Eye (tissue), 1 donor: Measurements from ENCODE around the gene BORCS5.

Experiments used
- DNase-seq: peaks from one replicate; pipeline ENCODE4 v3.0.0-alpha.2; 2015

The BORCS5 gene

DNA sequence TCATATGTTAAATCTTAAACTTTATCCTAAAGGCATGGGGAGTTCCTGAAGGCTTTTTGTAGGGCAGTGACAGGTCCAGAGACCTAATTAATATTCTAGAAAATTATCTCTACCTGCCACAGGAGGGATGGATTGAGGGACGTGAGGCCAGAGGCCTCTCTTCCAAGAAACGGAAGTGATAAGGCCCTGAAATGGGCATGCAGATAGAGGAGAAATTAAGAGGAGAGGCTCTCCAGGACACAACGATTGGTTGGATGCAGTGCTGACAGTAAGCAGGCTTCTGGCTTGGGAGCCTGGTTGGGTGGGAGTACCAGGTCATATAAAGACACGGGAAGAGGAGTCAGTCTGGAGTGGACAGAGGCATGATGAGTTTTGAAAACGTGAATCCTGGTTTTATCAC lies 3.1 kb upstream of the BORCS5 start:
- no peak for DNase-seq

DNA sequence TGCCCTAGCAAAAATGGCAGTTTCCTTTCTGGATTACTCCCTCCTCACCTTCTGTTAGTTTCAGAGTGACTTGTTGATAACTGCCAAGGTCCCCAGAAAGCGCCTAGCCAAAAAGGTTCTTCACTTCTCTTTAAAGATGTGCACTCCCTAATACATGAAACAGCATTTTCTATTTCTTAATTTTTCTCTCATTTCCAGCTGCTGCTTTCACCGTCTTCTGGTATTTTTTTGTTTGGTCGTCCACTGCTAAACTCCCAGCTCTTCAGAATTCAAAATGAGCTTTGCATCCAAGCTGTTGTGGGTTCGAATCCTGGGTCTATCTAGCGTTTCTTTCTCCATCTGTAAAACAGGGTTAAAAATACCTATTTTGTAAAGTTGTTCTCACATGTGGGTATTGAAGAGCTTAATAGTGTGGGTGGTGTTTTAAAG lies 397 bp upstream of the BORCS5 start:
- DNase-seq, result no peak

- DNase-seq, result no peak
Observed at GRCh38 chr12:12357719-12358461, 1.0 kb downstream of the BORCS5 start.

GRCh38 chr12:12358528-12358927 lies 1.6 kb downstream of the BORCS5 start:
- DNase-seq, result no peak

- DNase-seq, result no peak
Observed at GRCh38 chr12:12364787-12365445, 8.0 kb downstream of the BORCS5 start.

DNA sequence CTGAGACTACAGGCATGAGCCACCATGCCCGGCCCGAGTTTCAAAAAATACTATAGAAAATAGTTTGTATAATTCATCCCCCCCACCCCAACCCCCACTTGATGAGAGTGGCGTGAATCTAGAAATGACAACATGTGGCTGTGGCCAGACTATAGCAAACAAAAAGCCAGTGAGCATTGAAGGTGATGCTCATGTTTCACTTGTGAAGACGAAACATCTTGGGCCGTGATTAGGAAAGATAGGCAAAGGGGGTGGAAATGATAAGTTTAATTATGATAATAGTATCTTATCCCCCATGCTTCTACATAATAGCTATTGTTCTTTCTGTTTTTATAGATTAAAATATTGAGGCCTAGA lies 8.5 kb downstream of the BORCS5 start:
- no peak for DNase-seq

DNA sequence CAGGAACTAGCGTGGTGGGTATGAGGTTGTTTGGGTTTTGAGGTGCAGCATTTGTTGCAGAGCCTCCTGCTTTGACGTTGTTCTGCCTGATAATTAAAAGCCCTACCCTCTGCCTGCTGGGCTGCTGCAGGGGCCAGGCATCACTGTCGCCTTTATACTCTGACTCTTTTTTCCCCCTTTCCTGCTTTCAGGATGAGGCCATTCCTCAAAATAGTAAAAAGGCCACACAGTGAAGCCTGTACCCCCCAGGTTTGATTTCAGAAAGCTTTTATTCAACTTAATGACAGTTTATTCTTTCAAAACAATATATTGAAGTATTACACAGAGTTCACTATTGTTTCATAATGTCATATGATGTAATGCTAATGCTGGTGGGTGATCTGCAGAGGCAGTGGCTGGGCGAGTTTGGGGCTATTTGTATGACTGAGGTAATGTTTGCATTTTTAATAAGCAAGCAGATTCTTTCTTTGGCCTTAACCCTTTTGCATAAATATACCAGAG lies 9.1 kb downstream of the BORCS5 start:
- peak; percentile 12 for DNase-seq

DNA sequence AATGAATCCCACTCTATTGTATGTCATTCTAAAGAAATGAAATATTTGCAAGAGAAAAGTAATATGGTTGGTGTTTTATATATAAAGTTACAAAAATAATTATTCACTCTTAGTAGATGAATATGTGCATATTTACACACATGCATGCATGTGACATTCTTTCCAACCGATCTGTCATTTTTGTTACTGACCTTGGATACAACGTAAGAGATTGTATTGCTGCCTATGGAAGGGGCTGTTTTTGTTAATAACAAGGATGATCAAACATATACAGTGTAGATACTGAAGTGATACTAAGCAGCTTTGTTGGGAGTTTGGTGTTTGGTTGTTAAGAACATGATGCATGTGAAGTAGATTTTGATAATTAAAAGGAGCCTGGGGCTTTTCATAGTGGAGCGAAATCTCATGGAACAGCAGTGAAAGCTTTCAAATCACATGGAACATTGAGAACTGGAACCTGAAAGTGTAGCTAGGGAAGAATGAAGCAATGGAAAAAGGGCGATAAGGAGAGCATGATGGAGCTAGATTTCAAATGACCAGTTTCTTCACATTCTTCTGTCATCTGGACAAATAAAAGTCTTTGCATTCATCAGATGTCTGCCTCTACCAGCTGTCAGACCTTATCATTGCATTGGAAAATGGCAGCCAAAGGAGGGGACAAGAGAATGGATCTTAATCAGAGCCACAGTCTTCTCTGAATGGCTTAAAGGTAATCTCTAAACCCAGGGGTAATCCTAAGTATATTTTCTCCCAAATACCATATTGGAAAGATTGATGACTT lies 10.0 kb downstream of the BORCS5 start:
- DNase-seq, result no peak

- DNase-seq, result no peak
Observed at GRCh38 chr12:12367482-12367998, 10.7 kb downstream of the BORCS5 start.

- no peak for DNase-seq
Observed at GRCh38 chr12:12372946-12373722, 16.3 kb downstream of the BORCS5 start.

DNA sequence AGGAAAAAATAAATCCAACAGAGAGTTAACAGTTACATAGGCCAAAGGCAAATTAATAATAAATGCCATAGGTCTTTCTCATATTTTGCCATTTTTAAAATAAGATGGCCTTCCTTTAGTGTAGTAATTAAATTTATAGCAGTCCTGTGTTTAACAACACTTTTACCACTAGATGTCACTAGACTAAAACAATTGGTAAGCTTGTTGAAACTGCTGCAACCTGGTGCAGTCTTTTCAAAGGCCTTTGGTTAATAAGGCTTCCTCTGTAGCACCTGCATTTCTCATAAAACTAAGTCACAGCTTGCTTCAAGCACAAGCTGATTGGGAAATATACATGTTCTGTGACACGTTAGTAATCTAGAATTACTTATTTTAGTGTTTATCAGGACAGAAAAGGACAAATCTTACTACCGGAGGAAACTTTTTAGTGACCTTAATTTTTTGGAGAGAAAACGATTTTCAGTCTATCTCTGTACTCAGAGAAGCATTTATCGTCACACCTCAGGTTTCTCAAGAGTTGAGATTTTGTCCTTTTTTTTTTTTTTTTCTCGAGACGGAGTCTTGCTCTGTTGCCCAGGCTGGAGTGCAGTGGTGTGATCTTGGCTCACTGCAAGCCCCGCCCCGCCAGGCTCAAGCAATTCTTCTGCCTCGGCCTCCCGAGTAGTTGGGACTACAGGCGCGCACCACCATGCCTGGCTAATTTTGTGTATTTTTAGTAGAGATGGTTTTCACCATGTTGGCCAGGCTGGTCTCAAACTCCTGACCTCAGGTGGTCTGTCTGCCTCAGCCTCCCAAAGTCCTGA lies 20.0 kb downstream of the BORCS5 start:
- DNase-seq, result peak; percentile 87

DNA sequence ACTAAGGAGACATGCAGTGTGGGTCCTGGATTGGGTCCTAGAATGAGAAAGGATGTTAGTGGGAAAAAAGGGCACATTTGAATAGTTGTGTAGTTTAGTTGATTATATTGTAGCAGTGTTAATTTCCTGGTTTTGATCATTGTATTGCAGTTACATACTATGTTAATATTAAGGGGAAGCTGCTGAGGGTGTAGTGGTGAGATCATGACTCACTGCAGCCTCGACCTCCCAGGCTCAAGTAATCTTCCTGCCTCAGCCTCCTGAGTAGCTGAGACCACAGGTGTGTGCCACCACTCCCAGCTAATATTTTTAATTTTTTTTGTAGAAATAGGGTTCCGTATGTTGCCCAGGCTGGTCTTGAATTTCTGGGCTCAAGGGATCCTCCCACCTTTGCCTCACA lies 21.7 kb downstream of the BORCS5 start:
- DNase-seq, result no peak

GRCh38 chr12:12379831-12380730 lies 23.2 kb downstream of the BORCS5 start:
- DNase-seq, result no peak

- no peak for DNase-seq
Observed at GRCh38 chr12:12380949-12381593, 24.2 kb downstream of the BORCS5 start.

- DNase-seq, result no peak
Observed at GRCh38 chr12:12381982-12382381, 25.1 kb downstream of the BORCS5 start.

GRCh38 chr12:12384571-12385340 lies 27.9 kb downstream of the BORCS5 start:
- DNase-seq, result peak; percentile 59

DNA sequence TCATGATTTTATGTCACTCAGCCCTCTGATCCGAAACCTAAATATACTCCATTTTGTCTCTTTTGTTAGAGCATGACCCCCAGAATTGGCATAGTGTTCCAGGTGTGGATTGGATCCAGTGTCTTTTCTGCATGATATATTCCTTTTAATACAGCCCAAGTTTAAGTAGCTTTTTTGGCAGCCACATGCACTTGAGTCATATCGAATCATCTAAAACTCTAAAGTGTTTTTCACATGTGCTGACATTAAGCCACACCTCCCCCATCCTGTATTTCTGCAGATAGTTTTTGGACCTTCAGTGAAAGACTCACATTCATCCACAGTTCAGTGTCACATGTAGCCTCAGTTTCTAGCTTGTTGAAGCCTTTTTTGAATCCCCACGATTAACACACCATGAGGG lies 30.6 kb downstream of the BORCS5 start:
- DNase-seq, result no peak

GRCh38 chr12:12392413-12392812 lies 35.5 kb downstream of the BORCS5 start:
- DNase-seq, result no peak

- DNase-seq, result no peak
Observed at GRCh38 chr12:12393171-12393570, 36.3 kb downstream of the BORCS5 start.
